Measurements from ENCODE around the gene TECR. TPM values are rescaled to one million over a fixed set of nuclear protein-coding genes. Genes with fewer than 3 reads are reported as not detected.

TECR gene
- total and polyA plus RNA-seq, 9 of the 15 experiments (the other 6 are each of a cell fraction or from before 2014, with no cell fraction given), result 29.3 to 211 (median 81.4) TPM

DNA sequence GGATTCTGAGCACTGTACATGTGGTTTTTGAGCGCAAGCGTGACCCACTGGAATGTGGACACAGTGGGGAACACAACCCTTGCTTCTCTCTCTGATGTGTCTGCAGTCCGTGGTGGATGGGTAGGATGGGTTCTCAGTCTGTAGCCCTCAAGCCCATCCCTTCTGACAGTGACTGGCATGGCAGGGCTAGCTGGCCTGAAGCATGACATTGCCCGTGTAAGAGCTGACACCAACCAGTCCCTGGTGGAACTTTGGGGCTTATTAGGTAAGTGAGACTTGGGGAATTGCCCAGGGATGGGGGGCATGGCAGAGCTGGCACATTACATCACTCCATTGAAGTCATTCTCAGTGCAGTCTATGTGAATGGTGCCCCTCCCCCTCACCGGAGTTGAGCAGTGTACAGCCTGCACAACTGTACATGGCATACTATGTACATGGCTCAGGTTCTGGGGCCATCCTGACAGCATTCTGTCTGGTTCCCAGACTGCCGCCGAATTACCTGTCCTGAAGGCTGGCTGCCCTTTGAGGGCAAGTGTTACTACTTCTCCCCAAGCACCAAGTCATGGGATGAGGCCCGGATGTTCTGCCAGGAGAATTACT, 70.3 kb downstream of the TECR start:
- H3K36me3 ChIP-seq (ENCODE audit: control insufficient read depth, insufficient read depth, low read length), result no peaks in the 10 kb centered on the region
- H3K9ac ChIP-seq (ENCODE audit: insufficient read depth in 1 of 2, low read depth in 2 of 2, low read length in 2 of 2), result no peak overlapping the region
- BruUV-seq (replicated peaks), result no TSS peak
- no peaks in the 10 kb centered on the region for H3K79me2 ChIP-seq (ENCODE audit: control insufficient read depth, insufficient read depth, low read length)
- TF ChIP-seq HMG20A (CRISPR knock-in tag; conservative IDR thresholded peaks at IDR 0.05), result no peak
- TF ChIP-seq RBM25 (IDR thresholded peaks at IDR 0.05; ENCODE audit: low read depth, low read length, severe bottlenecking), result peak; percentile 51
- H3K27ac ChIP-seq (ENCODE audit: extremely low read depth, low read depth, low read length), result no peak overlapping the region
- in situ Hi-C loops (cut with MboI), result no loop called here
- 5% methylated on average over 8 of the region's 8 CpGs for WGBS (ENCODE audit: insufficient coverage, low coverage, missing lambda C conversion rate)
- H2AFZ ChIP-seq (ENCODE audit: low read depth, low read length), result no peak overlapping the region
- ChIA-PET POLR2A (interaction anchor here (0.7 kb wide), 1 partner anchor 312 kb away, joined by 5 read pairs; no protein-coding TSS in a partner anchor), CTCF (ENCODE audit: low intra/inter-chr PET ratio) (no interaction called here)
- no peaks in the 10 kb centered on the region; a peak in 1 of 5 replicates for H3K4me1 ChIP-seq (replicated peaks in 1 of 2; ENCODE audit: control insufficient read depth in 2 of 2, insufficient read depth in 2 of 2, low read length in 2 of 2)
- H3K27me3 ChIP-seq (ENCODE audit: control insufficient read depth in 2 of 2, insufficient read depth in 2 of 2, low read length in 2 of 2), result peaks cover 11 to 24% of the 10 kb centered on the region in 2 experiments
- H3K4me3 ChIP-seq, result no peak overlapping the region
- no peak overlapping the region for H3K4me2 ChIP-seq (ENCODE audit: insufficient read depth, low read length)
- DNase-seq (ENCODE audit: extremely low read depth in 1 of 4, low spot score in 3 of 4) (no peak), FAIRE-seq (no peak), ATAC-seq (no peak)
- intact Hi-C loops (cut with micrococcal nuclease), result no loop called here
- H4K20me1 ChIP-seq (replicated peaks; ENCODE audit: control insufficient read depth, insufficient read depth, low read length), result no peaks in the 10 kb centered on the region
- no peaks in the 10 kb centered on the region for H3K9me3 ChIP-seq (replicated peaks; ENCODE audit: control insufficient read depth, insufficient read depth, low read depth, low read length)
- no peaks in the 10 kb centered on the region for H3K9me1 ChIP-seq (ENCODE audit: control insufficient read depth, insufficient read depth, low read length)

DNA sequence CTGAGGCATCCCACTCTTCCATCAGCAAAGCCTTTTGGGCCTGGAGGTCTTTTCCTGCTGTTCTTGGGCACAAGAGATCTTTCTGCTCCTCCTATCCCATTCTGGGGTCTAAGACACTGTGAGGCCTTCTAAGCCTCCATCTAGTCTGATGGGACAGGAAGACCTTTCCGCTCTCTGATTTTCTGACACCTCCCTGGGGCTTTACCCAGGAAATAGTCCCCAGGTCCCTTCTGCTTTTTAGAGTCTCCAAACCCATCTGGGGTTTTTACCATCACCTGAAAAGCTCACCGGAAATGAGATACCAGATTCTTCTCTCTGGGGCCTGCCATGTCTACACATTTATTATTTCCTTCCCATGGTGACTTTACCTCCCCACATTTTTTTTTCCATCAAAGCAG, 74.6 kb downstream of the TECR start:
- H3K9me3 ChIP-seq (replicated peaks; ENCODE audit: control insufficient read depth, insufficient read depth, low read depth, low read length), result no peaks in the 10 kb centered on the region
- H3K9me1 ChIP-seq (ENCODE audit: control insufficient read depth, insufficient read depth, low read length), result no peaks in the 10 kb centered on the region
- H3K79me2 ChIP-seq (ENCODE audit: control insufficient read depth, insufficient read depth, low read length), result no peaks in the 10 kb centered on the region
- 21% methylated on average over 2 of the region's 2 CpGs for WGBS (ENCODE audit: insufficient coverage, low coverage, missing lambda C conversion rate)
- no peaks in the 10 kb centered on the region for H3K4me1 ChIP-seq (replicated peaks in 1 of 2; ENCODE audit: control insufficient read depth in 2 of 2, insufficient read depth in 2 of 2, low read length in 2 of 2)
- DNase-seq (ENCODE audit: extremely low read depth in 1 of 4, low spot score in 3 of 4), result no peak
- no peak overlapping the region for H2AFZ ChIP-seq (ENCODE audit: low read depth, low read length)
- CTCF ChIA-PET (ENCODE audit: low intra/inter-chr PET ratio), result no interaction called here
- in situ Hi-C loops (cut with MboI), result no loop called here
- no peak overlapping the region for H3K9ac ChIP-seq (ENCODE audit: insufficient read depth in 1 of 2, low read depth in 2 of 2, low read length in 2 of 2)
- intact Hi-C loops (cut with micrococcal nuclease), result no loop called here
- FAIRE-seq, result no peak
- H3K36me3 ChIP-seq (ENCODE audit: control insufficient read depth, insufficient read depth, low read length), result no peaks in the 10 kb centered on the region
- BruUV-seq (replicated peaks), result no TSS peak
- no peaks in the 10 kb centered on the region for H4K20me1 ChIP-seq (replicated peaks; ENCODE audit: control insufficient read depth, insufficient read depth, low read length)
- no peak overlapping the region for H3K4me2 ChIP-seq (ENCODE audit: insufficient read depth, low read length)
- no peak for ATAC-seq
- POLR2A ChIA-PET, result interaction anchor here (0.9 kb wide), 1 partner anchor 11 kb away, joined by 3 read pairs; no protein-coding TSS in a partner anchor
- no peak overlapping the region for H3K27ac ChIP-seq (ENCODE audit: extremely low read depth, low read depth, low read length)
- H3K4me3 ChIP-seq, result no peak overlapping the region
- H3K27me3 ChIP-seq (ENCODE audit: control insufficient read depth in 2 of 2, insufficient read depth in 2 of 2, low read length in 2 of 2), result peaks cover 16 to 30% of the 10 kb centered on the region in 2 experiments
- TF ChIP-seq BMI1 (IDR thresholded peaks at IDR 0.05; ENCODE audit: low read length), result no peak
- no peak for TF ChIP-seq XRCC3 (IDR thresholded peaks at IDR 0.05)
- TF ChIP-seq, protein P1, sequence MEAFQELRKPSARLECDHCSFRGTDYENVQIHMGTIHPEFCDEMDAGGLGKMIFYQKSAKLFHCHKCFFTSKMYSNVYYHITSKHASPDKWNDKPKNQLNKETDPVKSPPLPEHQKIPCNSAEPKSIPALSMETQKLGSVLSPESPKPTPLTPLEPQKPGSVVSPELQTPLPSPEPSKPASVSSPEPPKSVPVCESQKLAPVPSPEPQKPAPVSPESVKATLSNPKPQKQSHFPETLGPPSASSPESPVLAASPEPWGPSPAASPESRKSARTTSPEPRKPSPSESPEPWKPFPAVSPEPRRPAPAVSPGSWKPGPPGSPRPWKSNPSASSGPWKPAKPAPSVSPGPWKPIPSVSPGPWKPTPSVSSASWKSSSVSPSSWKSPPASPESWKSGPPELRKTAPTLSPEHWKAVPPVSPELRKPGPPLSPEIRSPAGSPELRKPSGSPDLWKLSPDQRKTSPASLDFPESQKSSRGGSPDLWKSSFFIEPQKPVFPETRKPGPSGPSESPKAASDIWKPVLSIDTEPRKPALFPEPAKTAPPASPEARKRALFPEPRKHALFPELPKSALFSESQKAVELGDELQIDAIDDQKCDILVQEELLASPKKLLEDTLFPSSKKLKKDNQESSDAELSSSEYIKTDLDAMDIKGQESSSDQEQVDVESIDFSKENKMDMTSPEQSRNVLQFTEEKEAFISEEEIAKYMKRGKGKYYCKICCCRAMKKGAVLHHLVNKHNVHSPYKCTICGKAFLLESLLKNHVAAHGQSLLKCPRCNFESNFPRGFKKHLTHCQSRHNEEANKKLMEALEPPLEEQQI (IDR thresholded peaks at IDR 0.05), result no peak
- TF ChIP-seq, protein P2, sequence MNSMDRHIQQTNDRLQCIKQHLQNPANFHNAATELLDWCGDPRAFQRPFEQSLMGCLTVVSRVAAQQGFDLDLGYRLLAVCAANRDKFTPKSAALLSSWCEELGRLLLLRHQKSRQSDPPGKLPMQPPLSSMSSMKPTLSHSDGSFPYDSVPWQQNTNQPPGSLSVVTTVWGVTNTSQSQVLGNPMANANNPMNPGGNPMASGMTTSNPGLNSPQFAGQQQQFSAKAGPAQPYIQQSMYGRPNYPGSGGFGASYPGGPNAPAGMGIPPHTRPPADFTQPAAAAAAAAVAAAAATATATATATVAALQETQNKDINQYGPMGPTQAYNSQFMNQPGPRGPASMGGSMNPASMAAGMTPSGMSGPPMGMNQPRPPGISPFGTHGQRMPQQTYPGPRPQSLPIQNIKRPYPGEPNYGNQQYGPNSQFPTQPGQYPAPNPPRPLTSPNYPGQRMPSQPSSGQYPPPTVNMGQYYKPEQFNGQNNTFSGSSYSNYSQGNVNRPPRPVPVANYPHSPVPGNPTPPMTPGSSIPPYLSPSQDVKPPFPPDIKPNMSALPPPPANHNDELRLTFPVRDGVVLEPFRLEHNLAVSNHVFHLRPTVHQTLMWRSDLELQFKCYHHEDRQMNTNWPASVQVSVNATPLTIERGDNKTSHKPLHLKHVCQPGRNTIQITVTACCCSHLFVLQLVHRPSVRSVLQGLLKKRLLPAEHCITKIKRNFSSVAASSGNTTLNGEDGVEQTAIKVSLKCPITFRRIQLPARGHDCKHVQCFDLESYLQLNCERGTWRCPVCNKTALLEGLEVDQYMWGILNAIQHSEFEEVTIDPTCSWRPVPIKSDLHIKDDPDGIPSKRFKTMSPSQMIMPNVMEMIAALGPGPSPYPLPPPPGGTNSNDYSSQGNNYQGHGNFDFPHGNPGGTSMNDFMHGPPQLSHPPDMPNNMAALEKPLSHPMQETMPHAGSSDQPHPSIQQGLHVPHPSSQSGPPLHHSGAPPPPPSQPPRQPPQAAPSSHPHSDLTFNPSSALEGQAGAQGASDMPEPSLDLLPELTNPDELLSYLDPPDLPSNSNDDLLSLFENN (IDR thresholded peaks at IDR 0.05; ENCODE audit: low read depth in 2 of 2, low read length in 2 of 2), result no peak
- no peak for TF ChIP-seq KAT2B (IDR thresholded peaks at IDR 0.05; ENCODE audit: low read depth, low read length)
- no peak for TF ChIP-seq TSC22D4 (tag; IDR thresholded peaks at IDR 0.05)
- no peak for TF ChIP-seq MAFF (IDR thresholded peaks at IDR 0.05; ENCODE audit: low read length)
- TF ChIP-seq KLF13 (tag; IDR thresholded peaks at IDR 0.05; ENCODE audit: borderline replicate concordance, low read depth), result no peak
